ENCODE measurements around the gene OIP5. TPM values are rescaled to one million over a fixed set of nuclear protein-coding genes. Genes with fewer than 3 reads are reported as not detected.

The OIP5 gene
- total and polyA plus RNA-seq, 2 donors (not counting 3 experiments of a cell fraction or from before 2014, with no cell fraction given), result 11.4 to 11.8 TPM

GRCh38 chr15:41331281-41331680 lies 1.1 kb downstream of the OIP5 start:
- Histone ChIP-seq H3K9me3 (replicated peaks; ENCODE audit: control insufficient read depth, insufficient read depth, low read length) (no peaks in the 10 kb centered on the region), H3K4me2 (ENCODE audit: insufficient read depth, low read length) (peak overlapping the region; percentile 90), H3K36me3 (ENCODE audit: control insufficient read depth in 2 of 2, extremely low read depth in 1 of 2, insufficient read depth in 2 of 2, low read length in 2 of 2) (no peaks in the 10 kb centered on the region), H3K4me1 (ENCODE audit: control insufficient read depth, extremely low read depth, insufficient read depth, low read length) (peaks cover 24% of the 10 kb centered on the region), H2AFZ (ENCODE audit: low read depth, low read length) (peak overlapping the region; percentile 89), H3K27me3 (ENCODE audit: control insufficient read depth in 2 of 2, insufficient read depth in 2 of 2, low read length in 2 of 2) (no peaks in the 10 kb centered on the region), H3K4me3 (replicated peaks in 1 of 3; ENCODE audit: insufficient read depth in 1 of 3, low read depth in 1 of 3, low read length in 3 of 3) (peak overlapping the region in 2 of 3 experiments; percentile 47 to 82), H3K27ac (ENCODE audit: insufficient read depth, low read depth, low read length) (no peak overlapping the region), H3K9me1 (replicated peaks; ENCODE audit: control insufficient read depth, extremely low read depth, insufficient read depth, low read length) (no peaks in the 10 kb centered on the region), H3K9ac (replicated peaks; ENCODE audit: extremely low read depth, insufficient read depth, low read length) (no peak overlapping the region), H4K20me1 (replicated peaks; ENCODE audit: control insufficient read depth, extremely low read depth, insufficient read depth, low read length) (no peaks in the 10 kb centered on the region), H3K79me2 (ENCODE audit: control insufficient read depth, insufficient read depth, low read length) (peaks cover 31% of the 10 kb centered on the region)
- intact Hi-C loops (cut with micrococcal nuclease) (no loop called here), dilution Hi-C loops (cut with MboI; ENCODE audit: extremely low pct_ligation_motif_present, low sequenced_read_pairs) (no loop called here)
- TF ChIP-seq MYC (IDR thresholded peaks at IDR 0.05; ENCODE audit: low read depth, low read length) (no peak), POLR2AphosphoS5 (IDR thresholded peaks at IDR 0.05; ENCODE audit: insufficient read depth, low read depth, low read length) (no peak), FOS (IDR thresholded peaks at IDR 0.05; ENCODE audit: borderline replicate concordance, insufficient read depth, low read length) (no peak), POLR2A (IDR thresholded peaks at IDR 0.05; ENCODE audit: low read depth, low read length) (no peak), EZH2 (IDR thresholded peaks at IDR 0.05; ENCODE audit: borderline replicate concordance, low read depth, low read length, severe bottlenecking) (no peak), JUN (IDR thresholded peaks at IDR 0.05; ENCODE audit: borderline replicate concordance, insufficient read depth, insufficient read length, low read depth) (no peak), GATA2 (IDR thresholded peaks at IDR 0.05; ENCODE audit: insufficient read depth, insufficient read length, low read depth, low read length) (no peak), MAX (IDR thresholded peaks at IDR 0.05; ENCODE audit: insufficient read depth, insufficient read length) (no peak)
- TF ChIP-seq, protein P1, sequence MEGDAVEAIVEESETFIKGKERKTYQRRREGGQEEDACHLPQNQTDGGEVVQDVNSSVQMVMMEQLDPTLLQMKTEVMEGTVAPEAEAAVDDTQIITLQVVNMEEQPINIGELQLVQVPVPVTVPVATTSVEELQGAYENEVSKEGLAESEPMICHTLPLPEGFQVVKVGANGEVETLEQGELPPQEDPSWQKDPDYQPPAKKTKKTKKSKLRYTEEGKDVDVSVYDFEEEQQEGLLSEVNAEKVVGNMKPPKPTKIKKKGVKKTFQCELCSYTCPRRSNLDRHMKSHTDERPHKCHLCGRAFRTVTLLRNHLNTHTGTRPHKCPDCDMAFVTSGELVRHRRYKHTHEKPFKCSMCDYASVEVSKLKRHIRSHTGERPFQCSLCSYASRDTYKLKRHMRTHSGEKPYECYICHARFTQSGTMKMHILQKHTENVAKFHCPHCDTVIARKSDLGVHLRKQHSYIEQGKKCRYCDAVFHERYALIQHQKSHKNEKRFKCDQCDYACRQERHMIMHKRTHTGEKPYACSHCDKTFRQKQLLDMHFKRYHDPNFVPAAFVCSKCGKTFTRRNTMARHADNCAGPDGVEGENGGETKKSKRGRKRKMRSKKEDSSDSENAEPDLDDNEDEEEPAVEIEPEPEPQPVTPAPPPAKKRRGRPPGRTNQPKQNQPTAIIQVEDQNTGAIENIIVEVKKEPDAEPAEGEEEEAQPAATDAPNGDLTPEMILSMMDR (IDR thresholded peaks at IDR 0.05; ENCODE audit: extremely low read depth in 1 of 2, insufficient read depth in 1 of 2, low read depth in 1 of 2, low read length in 2 of 2), result no peak
- no peak for FAIRE-seq
- ChIA-PET CTCF (interaction anchor here (0.7 to 1.6 kb wide), 4 partner anchors 13 to 428 kb away, joined by 3 to 5 read pairs (median 4); no protein-coding TSS in a partner anchor), POLR2A (interaction anchor here (1.7 kb wide), 1 partner anchor 9 kb away, joined by 4 read pairs; no protein-coding TSS in a partner anchor)
- no TSS peak for BruUV-seq (replicated peaks)
- DNase-seq (ENCODE audit: low read depth, low spot score), result no peak

All from endothelial cell of umbilical vein (primary cell).